OCI-LY7 (cell line): ENCODE results near the gene LYZL2. TPM values are rescaled to one million over a fixed set of nuclear protein-coding genes. Genes with fewer than 3 reads are reported as not detected.

Source experiments
- BruUV-seq: library from RNA; stranded (reverse); fragments of 400-500 nt; replicated peaks from 2 replicates; lab custom pipeline; 2021; lab: Mats Ljungman, UMichigan
- CTCF ChIA-PET: fragments of 300-600 bp; sonication (Branson Sonifier 250); formaldehyde crosslinking; loops from one replicate; lab custom pipeline; 2022; ENCODE audit warnings: antibody characterized with exemption; ENCODE audit not compliant: unreplicated experiment; lab: Charles Lee
- POLR2A ChIA-PET: fragments of 300-600 bp; sonication (Branson Sonifier 250); formaldehyde crosslinking; loops from one replicate; lab custom pipeline; 2022; ENCODE audit warnings: antibody characterized with exemption; lab: Charles Lee
- DNase-seq: peaks from one replicate; pipeline ENCODE4 v3.0.0-alpha.2; 2015; ENCODE audit warnings: low spot score
- H2AFZ ChIP-seq: fragments of 200-600 bp; sonication (generic), shearing (Covaris generic); 2 replicates; pipeline ENCODE4 v1.6.1; 2014; ENCODE audit warnings: mild to moderate bottlenecking, antibody characterized with exemption, low read length, moderate library complexity
- H3K27ac ChIP-seq: fragments of 200-600 bp; sonication (generic); 2 replicates; pipeline ENCODE4 v1.5.1; 2014; ENCODE audit warnings: mixed run types, low read depth, mild to moderate bottlenecking, moderate library complexity, low read length, inconsistent platforms; ENCODE audit not compliant: poor library complexity, severe bottlenecking
- H3K36me3 ChIP-seq: fragments of 200-600 bp; sonication (generic); 2 replicates; pipeline ENCODE4 v1.6.1; 2014; ENCODE audit warnings: mild to moderate bottlenecking, antibody characterized with exemption, low read length, moderate library complexity, mixed read lengths; ENCODE audit not compliant: insufficient read depth
- H3K4me1 ChIP-seq: fragments of 200-600 bp; sonication (generic); 2 replicates; pipeline ENCODE4 v1.5.1; 2014; ENCODE audit warnings: mild to moderate bottlenecking, low read length; ENCODE audit not compliant: insufficient read depth, poor library complexity, severe bottlenecking
- H3K4me2 ChIP-seq: fragments of 200-600 bp; sonication (generic); 2 replicates; pipeline ENCODE4 v1.6.1; 2014; ENCODE audit warnings: mild to moderate bottlenecking, low read length
- H3K4me3 ChIP-seq: fragments of 200-600 bp; sonication (generic); 2 replicates; pipeline ENCODE4 v1.5.1; 2014; ENCODE audit warnings: mild to moderate bottlenecking, low read depth, low read length; ENCODE audit not compliant: poor library complexity, severe bottlenecking
- H3K79me2 ChIP-seq: fragments of 200-600 bp; sonication (generic); 2 replicates; pipeline ENCODE4 v1.6.1; 2016; ENCODE audit warnings: low read depth, mild to moderate bottlenecking, low read length, moderate library complexity, mixed read lengths; ENCODE audit not compliant: insufficient read depth
- H3K9me2 ChIP-seq: fragments of 200-600 bp; sonication (generic); 2 replicates; pipeline ENCODE4 v1.6.1; 2016; ENCODE audit warnings: mild to moderate bottlenecking, low read length, mixed read lengths; ENCODE audit not compliant: insufficient read depth
- H3K9me3 ChIP-seq: fragments of 200-600 bp; sonication (generic); 2 replicates; pipeline ENCODE4 v1.6.1; 2014; ENCODE audit warnings: mild to moderate bottlenecking, mixed run types, low read length, mixed read lengths
- H4K20me1 ChIP-seq: fragments of 200-600 bp; sonication (generic); 2 replicates; pipeline ENCODE4 v1.6.1; 2014; ENCODE audit warnings: mild to moderate bottlenecking, antibody characterized with exemption, low read length, moderate library complexity, mixed read lengths; ENCODE audit not compliant: insufficient read depth
- CTCF ChIP-seq: fragments of 200-600 bp; sonication (generic); conservative IDR thresholded peaks from 2 replicates; pipeline ENCODE4 v1.5.1; 2014; ENCODE audit warnings: mild to moderate bottlenecking, antibody characterized with exemption, low read length, moderate library complexity, mixed read lengths
- EZH2phosphoT487 ChIP-seq: fragments of 200-600 bp; sonication (generic); IDR thresholded peaks from 2 replicates; pipeline ENCODE4 v1.6.1; 2018; ENCODE audit warnings: low read depth, borderline replicate concordance, mild to moderate bottlenecking, mixed run types, antibody characterized with exemption, low read length, moderate library complexity, mixed read lengths
- intact Hi-C: fragments of 100-400 bp; cut with micrococcal nuclease; formaldehyde crosslinking; loops from one replicate; pipeline ENCODE4 v1.10.0; 2022; ENCODE audit not compliant: unreplicated experiment
- total RNA-seq, 2 experiments: library from RNA; depleted of rRNA in 1 of 2; stranded (reverse); fragments of >200 nt in 1 of 2; shearing (Covaris generic) in 1 of 2; gene quantifications; 2 replicates each; pipeline ENCODE4 v1.2.3, GENCODE V29; 2014 to 2022

Gene LYZL2
- total RNA-seq, 2 experiments from 2014 or later, result not detected

- DNase-seq, result peak; percentile 52
- ChIA-PET POLR2A (interaction anchor here (0.6 to 1.3 kb wide), 5 partner anchors 24 to 334 kb away, joined by 4 to 7 read pairs (median 5); no protein-coding TSS in a partner anchor), CTCF (interaction anchor here (0.6 to 1.0 kb wide), 4 partner anchors 9 to 252 kb away, joined by 3 to 4 read pairs (median 3); no protein-coding TSS in a partner anchor)
- no peaks in the 10 kb centered on the region for H4K20me1 ChIP-seq
- TF ChIP-seq CTCF (peak; percentile 96), EZH2phosphoT487 (no peak)
- no peaks in the 10 kb centered on the region for H3K9me3 ChIP-seq
- no peaks in the 10 kb centered on the region for H3K9me2 ChIP-seq
- no peaks in the 10 kb centered on the region for H3K79me2 ChIP-seq
- BruUV-seq, result no TSS peak
- H3K27ac ChIP-seq, result no peak overlapping the region
- intact Hi-C loops, result no loop called here
- no peaks in the 10 kb centered on the region for H3K36me3 ChIP-seq
- H2AFZ ChIP-seq, result no peak overlapping the region
- H3K4me3 ChIP-seq, result no peak overlapping the region
- no peak overlapping the region for H3K4me2 ChIP-seq
- H3K4me1 ChIP-seq, result peaks cover 11% of the 10 kb centered on the region
Measured at GRCh38 chr10:30581779-30582380, 47.7 kb downstream of the LYZL2 start.

GRCh38 chr10:30580676-30581075, 48.9 kb downstream of the LYZL2 start:
- peaks cover 9% of the 10 kb centered on the region for H3K4me1 ChIP-seq
- TF ChIP-seq CTCF (no peak), EZH2phosphoT487 (no peak)
- H3K4me3 ChIP-seq, result no peak overlapping the region
- no peaks in the 10 kb centered on the region for H3K36me3 ChIP-seq
- no peaks in the 10 kb centered on the region for H3K79me2 ChIP-seq
- H2AFZ ChIP-seq, result no peak overlapping the region
- intact Hi-C loops, result no loop called here
- H3K9me3 ChIP-seq, result no peaks in the 10 kb centered on the region
- H3K4me2 ChIP-seq, result no peak overlapping the region
- no peaks in the 10 kb centered on the region for H3K9me2 ChIP-seq
- no TSS peak for BruUV-seq
- ChIA-PET POLR2A (no interaction called here), CTCF (interaction anchor here (1.0 kb wide), 1 partner anchor 17 kb away, joined by 3 read pairs; no protein-coding TSS in a partner anchor)
- no peaks in the 10 kb centered on the region for H4K20me1 ChIP-seq
- no peak for DNase-seq
- no peak overlapping the region for H3K27ac ChIP-seq

DNA sequence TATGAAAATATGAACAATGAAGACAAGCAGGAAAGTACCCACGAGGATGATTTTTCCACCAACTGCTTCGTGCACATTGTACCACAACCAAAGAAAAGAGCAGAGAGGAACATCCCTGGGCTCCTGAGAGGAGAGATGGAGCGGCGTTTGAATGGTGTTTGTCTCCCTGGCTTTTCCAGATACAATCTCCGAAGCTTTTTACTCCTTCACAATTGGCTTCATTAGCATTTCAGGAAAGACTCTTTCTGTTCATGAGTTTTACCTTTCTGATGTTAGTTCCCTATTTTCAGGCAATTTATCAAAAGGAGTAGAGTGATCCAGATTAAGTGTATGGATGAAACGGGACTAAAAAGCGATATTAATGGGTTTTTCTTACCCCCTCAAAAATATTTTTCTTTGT, 49.3 kb downstream of the LYZL2 start:
- H3K4me3 ChIP-seq, result no peak overlapping the region
- DNase-seq, result no peak
- no peaks in the 10 kb centered on the region for H3K9me3 ChIP-seq
- ChIA-PET CTCF (no interaction called here), POLR2A (no interaction called here)
- no peaks in the 10 kb centered on the region for H3K36me3 ChIP-seq
- TF ChIP-seq EZH2phosphoT487, result no peak
- TF ChIP-seq CTCF, result no peak
- intact Hi-C loops, result no loop called here
- H3K9me2 ChIP-seq, result no peaks in the 10 kb centered on the region
- H3K27ac ChIP-seq, result no peak overlapping the region
- H3K79me2 ChIP-seq, result no peaks in the 10 kb centered on the region
- H4K20me1 ChIP-seq, result no peaks in the 10 kb centered on the region
- H3K4me2 ChIP-seq, result no peak overlapping the region
- BruUV-seq, result no TSS peak
- peak overlapping the region; percentile 48; the same call in 1 of the 2 replicates for H2AFZ ChIP-seq
- H3K4me1 ChIP-seq, result peaks cover 9% of the 10 kb centered on the region
